ENCODE data around the gene TMEM201.

DNA sequence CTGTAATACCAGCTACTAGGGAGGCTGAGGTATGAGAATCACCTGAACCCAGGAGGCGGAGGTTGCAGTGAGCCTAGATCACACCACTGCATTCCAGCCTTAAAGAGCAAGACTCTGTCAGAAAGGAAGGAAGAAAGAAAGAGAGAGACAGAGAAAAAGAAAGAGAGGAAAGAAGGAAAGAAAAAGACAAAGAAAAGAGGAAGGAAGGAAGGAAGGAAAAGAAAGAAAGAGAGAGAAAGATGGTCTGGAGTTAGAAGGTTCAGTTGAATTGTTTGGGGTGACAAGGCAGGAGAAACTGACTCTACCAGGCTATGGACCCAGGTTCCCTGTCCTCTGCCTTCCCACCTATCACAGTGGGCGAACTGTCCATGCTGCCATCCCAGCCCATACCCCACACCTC lies 35.4 kb downstream of the TMEM201 start:
- TF ChIP-seq EZH2 (IDR thresholded peaks at IDR 0.05; ENCODE audit: borderline replicate concordance, low read depth, low read length, severe bottlenecking): no peak
- TF ChIP-seq, protein P1, sequence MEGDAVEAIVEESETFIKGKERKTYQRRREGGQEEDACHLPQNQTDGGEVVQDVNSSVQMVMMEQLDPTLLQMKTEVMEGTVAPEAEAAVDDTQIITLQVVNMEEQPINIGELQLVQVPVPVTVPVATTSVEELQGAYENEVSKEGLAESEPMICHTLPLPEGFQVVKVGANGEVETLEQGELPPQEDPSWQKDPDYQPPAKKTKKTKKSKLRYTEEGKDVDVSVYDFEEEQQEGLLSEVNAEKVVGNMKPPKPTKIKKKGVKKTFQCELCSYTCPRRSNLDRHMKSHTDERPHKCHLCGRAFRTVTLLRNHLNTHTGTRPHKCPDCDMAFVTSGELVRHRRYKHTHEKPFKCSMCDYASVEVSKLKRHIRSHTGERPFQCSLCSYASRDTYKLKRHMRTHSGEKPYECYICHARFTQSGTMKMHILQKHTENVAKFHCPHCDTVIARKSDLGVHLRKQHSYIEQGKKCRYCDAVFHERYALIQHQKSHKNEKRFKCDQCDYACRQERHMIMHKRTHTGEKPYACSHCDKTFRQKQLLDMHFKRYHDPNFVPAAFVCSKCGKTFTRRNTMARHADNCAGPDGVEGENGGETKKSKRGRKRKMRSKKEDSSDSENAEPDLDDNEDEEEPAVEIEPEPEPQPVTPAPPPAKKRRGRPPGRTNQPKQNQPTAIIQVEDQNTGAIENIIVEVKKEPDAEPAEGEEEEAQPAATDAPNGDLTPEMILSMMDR (IDR thresholded peaks at IDR 0.05; ENCODE audit: borderline replicate concordance, extremely low read depth, low read length, poor library complexity, severe bottlenecking): no peak

Measured in DND-41 (cell line).